H1 (cell line): Measurements from ENCODE around the gene ACSL6. TPM values are rescaled to one million over a fixed set of nuclear protein-coding genes. Genes with fewer than 3 reads are reported as not detected.

Experiments
- E2F6 ChIP-seq: IDR thresholded peaks from 2 replicates; pipeline ENCODE4 v1.6.1; 2012; ENCODE audit warnings: inconsistent platforms
- MAFK ChIP-seq: IDR thresholded peaks from 2 replicates; pipeline ENCODE4 v1.6.1; 2012; ENCODE audit warnings: low read depth, mild to moderate bottlenecking, improper control_type of control experiment, low read length
- polyA plus RNA-seq, 7 experiments: library from polyadenylated mRNA; depleted of rRNA in 3 of 7; stranded (reverse) in 5 of 7; unstranded in 2 of 7; fragments of >200 nt in 5 of 7; fragments of 200-250 nt in 2 of 7; gene quantifications; 1 replicate in 5 of 7; 2 replicates in 1 of 7; 4 replicates in 1 of 7; pipeline versions ENCODE4 v1.2.1 to v1.2.3, GENCODE V29; 2011 to 2013; ENCODE audit warnings: missing spikeins in 2 of 7, mixed read lengths in 2 of 7
- total RNA-seq: library from RNA; stranded (reverse); fragmentation: NEBNext Ultra II Directional; extraction: Animal tissue kit (Norgen Biotek cat#: 25700); gene quantifications from 2 replicates; pipeline ENCODE4 v1.2.1, GENCODE V29; 2021

ACSL6 gene
- total and polyA plus RNA-seq, 2 of the 8 experiments (the other 6 are each of a cell fraction or from before 2014, with no cell fraction given), result 2.3 to 2.4 TPM

- no peak for TF ChIP-seq MAFK
- TF ChIP-seq E2F6, result no peak
Measured at GRCh38 chr5:132023258-132024116, 12.0 kb upstream of the ACSL6 start (continued).
